ENCODE results near the gene CDC34. TPM values are rescaled to one million over a fixed set of nuclear protein-coding genes. Genes with fewer than 3 reads are reported as not detected.

The CDC34 gene
- polyA plus RNA-seq, 2 of the 4 experiments (the other 2 are of a cell fraction), result 37.4 to 62.6 TPM

DNA sequence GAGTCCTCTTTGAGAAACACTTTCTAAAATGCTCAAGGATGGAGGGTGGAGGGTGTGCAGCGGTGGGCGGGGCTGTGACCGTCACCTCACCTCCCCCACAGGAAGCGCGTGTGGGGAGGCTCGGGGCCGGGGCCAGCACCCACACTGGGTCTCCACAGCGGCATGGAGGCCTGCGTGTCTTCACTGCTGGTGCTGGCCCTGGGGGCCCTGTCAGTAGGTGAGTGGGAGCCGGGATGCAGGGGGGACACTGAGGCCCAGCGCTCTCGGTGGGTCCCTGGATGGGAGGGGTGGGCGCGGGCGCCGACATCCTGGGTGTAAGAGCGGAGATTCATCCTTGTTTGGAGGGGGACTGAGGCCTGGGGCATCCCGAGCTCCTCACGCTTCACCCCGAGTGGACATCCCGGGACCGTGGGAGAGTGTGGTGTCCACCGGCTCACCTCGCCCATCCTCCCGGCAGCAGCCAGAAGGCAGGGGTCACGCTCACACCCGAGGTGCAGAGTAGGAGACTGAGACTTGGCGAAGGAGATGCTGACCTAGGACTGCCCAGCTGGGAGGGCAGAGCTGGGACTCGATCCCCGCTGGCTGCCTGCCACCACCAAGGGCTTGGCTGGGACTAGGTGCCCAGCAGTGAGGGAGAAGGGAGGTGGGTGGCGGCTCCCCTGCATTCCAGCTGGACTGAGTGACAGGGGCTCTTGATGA lies 12.5 kb downstream of the CDC34 start, which contains the start of gene GZMM:
Gene GZMM, plus strand, starts transcription at position 144 of the 699 bp plus-strand sequence. Its CDS starts 19 bp downstream, at position 163.
- 78% methylated on average over 12 of the region's 31 CpGs for WGBS (ENCODE audit: missing lambda C conversion rate)
- FAIRE-seq, result no peak
- ChIA-PET CTCF (interaction anchor here (0.6 to 0.7 kb wide), 2 partner anchors 11 to 17 kb away, joined by 3 read pairs; no protein-coding TSS in a partner anchor), POLR2A (no interaction called here)
- H3K4me2 ChIP-seq, result no peak within 1 kb of the TSS
- no peaks in the 10 kb centered on the region for H3K9me3 ChIP-seq
- TF ChIP-seq, protein P1, sequence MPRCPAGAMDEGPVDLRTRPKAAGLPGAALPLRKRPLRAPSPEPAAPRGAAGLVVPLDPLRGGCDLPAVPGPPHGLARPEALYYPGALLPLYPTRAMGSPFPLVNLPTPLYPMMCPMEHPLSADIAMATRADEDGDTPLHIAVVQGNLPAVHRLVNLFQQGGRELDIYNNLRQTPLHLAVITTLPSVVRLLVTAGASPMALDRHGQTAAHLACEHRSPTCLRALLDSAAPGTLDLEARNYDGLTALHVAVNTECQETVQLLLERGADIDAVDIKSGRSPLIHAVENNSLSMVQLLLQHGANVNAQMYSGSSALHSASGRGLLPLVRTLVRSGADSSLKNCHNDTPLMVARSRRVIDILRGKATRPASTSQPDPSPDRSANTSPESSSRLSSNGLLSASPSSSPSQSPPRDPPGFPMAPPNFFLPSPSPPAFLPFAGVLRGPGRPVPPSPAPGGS (IDR thresholded peaks at IDR 0.05), result no peak
- no peak for TF ChIP-seq SREBF2 (IDR thresholded peaks at IDR 0.05)
- no peak for TF ChIP-seq TP53 (CRISPR knock-in tag; IDR thresholded peaks at IDR 0.05)
- TF ChIP-seq MAFK (IDR thresholded peaks at IDR 0.05; ENCODE audit: partially characterized antibody), result no peak
- TF ChIP-seq POLR2AphosphoS2 (conservative IDR thresholded peaks at IDR 0.05; ENCODE audit: low read length), result no peak
- no peak within 1 kb of the TSS for H3K27ac ChIP-seq
- no peak within 1 kb of the TSS for H3K4me3 ChIP-seq
- DNase-seq (ENCODE audit: low read depth in 1 of 2, low spot score in 1 of 2), result no peak
- ATAC-seq, result peak in 1 of 2 experiments; percentile 15; a peak in 3 of 6 replicates
- H3K4me1 ChIP-seq, result no peaks in the 10 kb centered on the region

DNA sequence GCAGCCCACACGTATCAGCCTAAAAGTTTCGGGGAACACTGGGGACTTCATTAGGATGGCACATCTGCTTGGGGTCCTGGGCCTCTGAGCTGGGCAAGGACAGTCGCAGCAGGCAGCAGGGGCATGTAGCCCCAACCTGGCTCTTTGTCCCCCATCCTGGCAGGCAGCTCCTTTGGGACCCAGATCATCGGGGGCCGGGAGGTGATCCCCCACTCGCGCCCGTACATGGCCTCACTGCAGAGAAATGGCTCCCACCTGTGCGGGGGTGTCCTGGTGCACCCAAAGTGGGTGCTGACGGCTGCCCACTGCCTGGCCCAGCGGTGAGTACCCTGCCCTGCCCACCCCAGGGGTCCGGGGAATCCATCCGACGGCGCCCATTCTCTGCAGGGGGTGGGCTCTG lies 15.6 kb downstream of the CDC34 start:
- H3K9me3 ChIP-seq, result no peaks in the 10 kb centered on the region
- no peak overlapping the region for H3K27ac ChIP-seq
- no peak overlapping the region for H3K4me3 ChIP-seq
- ChIA-PET POLR2A (interaction anchor here (0.7 kb wide), 1 partner anchor 8 kb away, joined by 5 read pairs; no protein-coding TSS in a partner anchor), CTCF (no interaction called here)
- H3K4me2 ChIP-seq, result no peak overlapping the region
- no peak for TF ChIP-seq PHF8 (IDR thresholded peaks at IDR 0.05; ENCODE audit: borderline replicate concordance, low read depth)
- no peak for TF ChIP-seq ZNF302 (CRISPR knock-in tag; IDR thresholded peaks at IDR 0.05)
- TF ChIP-seq, protein P2, sequence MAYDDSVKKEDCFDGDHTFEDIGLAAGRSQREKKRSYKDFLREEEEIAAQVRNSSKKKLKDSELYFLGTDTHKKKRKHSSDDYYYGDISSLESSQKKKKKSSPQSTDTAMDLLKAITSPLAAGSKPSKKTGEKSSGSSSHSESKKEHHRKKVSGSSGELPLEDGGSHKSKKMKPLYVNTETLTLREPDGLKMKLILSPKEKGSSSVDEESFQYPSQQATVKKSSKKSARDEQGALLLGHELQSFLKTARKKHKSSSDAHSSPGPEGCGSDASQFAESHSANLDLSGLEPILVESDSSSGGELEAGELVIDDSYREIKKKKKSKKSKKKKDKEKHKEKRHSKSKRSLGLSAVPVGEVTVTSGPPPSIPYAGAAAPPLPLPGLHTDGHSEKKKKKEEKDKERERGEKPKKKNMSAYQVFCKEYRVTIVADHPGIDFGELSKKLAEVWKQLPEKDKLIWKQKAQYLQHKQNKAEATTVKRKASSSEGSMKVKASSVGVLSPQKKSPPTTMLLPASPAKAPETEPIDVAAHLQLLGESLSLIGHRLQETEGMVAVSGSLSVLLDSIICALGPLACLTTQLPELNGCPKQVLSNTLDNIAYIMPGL (CRISPR knock-in tag; IDR thresholded peaks at IDR 0.05; ENCODE audit: borderline replicate concordance), result no peak
- no peak for TF ChIP-seq RFX5 (IDR thresholded peaks at IDR 0.05)
- TF ChIP-seq, protein P3, sequence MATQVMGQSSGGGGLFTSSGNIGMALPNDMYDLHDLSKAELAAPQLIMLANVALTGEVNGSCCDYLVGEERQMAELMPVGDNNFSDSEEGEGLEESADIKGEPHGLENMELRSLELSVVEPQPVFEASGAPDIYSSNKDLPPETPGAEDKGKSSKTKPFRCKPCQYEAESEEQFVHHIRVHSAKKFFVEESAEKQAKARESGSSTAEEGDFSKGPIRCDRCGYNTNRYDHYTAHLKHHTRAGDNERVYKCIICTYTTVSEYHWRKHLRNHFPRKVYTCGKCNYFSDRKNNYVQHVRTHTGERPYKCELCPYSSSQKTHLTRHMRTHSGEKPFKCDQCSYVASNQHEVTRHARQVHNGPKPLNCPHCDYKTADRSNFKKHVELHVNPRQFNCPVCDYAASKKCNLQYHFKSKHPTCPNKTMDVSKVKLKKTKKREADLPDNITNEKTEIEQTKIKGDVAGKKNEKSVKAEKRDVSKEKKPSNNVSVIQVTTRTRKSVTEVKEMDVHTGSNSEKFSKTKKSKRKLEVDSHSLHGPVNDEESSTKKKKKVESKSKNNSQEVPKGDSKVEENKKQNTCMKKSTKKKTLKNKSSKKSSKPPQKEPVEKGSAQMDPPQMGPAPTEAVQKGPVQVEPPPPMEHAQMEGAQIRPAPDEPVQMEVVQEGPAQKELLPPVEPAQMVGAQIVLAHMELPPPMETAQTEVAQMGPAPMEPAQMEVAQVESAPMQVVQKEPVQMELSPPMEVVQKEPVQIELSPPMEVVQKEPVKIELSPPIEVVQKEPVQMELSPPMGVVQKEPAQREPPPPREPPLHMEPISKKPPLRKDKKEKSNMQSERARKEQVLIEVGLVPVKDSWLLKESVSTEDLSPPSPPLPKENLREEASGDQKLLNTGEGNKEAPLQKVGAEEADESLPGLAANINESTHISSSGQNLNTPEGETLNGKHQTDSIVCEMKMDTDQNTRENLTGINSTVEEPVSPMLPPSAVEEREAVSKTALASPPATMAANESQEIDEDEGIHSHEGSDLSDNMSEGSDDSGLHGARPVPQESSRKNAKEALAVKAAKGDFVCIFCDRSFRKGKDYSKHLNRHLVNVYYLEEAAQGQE (IDR thresholded peaks at IDR 0.05), result no peak
- TF ChIP-seq ZFP36 (IDR thresholded peaks at IDR 0.05; ENCODE audit: borderline replicate concordance, partially characterized antibody), result no peak
- DNase-seq (ENCODE audit: low read depth in 1 of 2, low spot score in 1 of 2) (no peak), ATAC-seq (no peak), FAIRE-seq (no peak)
- peaks cover 10% of the 10 kb centered on the region for H3K4me1 ChIP-seq
- 93% methylated on average over 3 of the region's 15 CpGs for WGBS (ENCODE audit: missing lambda C conversion rate)

DNA sequence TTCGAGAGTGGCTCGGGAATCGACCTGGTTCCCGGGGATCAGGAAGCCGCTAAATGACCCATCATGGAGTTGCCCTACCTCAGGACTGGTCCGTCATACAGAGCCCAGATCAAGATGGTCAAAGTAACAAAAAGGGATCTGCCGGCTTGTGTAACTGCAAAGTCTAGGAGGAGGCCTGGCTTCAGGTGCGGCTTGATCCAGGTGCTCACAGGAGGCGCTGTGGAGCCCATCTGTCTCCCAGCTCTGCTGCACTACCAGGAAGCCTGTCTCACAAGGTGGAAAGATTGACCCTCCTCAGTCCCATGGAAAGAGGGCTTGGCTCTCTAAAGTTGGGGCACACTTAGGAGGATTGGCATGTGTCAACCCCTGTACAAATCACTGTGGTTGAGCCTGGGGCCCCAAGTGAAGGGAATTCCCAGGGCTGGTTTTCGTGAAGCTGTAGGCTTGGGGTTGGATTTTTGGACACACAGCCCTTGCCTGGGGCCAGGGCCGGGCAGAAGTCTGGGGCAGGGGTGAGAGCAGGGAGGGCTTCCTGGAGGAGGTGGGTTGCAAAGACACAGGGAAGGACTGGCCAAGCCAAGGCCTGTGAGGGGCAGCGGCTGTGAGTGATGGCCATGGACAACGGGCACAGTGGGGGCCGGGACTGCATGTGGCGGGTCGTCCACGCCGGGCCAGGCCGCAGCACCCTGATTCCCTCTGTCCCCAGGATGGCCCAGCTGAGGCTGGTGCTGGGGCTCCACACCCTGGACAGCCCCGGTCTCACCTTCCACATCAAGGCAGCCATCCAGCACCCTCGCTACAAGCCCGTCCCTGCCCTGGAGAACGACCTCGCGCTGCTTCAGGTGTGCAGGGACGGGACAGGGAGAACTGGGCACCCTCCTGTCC lies 16.5 kb downstream of the CDC34 start:
- 86% methylated on average over 12 of the region's 26 CpGs for WGBS (ENCODE audit: missing lambda C conversion rate)
- Histone ChIP-seq H3K4me2 (no peak overlapping the region), H3K27ac (no peak overlapping the region), H3K4me3 (no peak overlapping the region), H3K4me1 (peaks cover 10% of the 10 kb centered on the region), H3K9me3 (no peaks in the 10 kb centered on the region)
- TF ChIP-seq, protein P4, sequence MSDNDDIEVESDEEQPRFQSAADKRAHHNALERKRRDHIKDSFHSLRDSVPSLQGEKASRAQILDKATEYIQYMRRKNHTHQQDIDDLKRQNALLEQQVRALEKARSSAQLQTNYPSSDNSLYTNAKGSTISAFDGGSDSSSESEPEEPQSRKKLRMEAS (IDR thresholded peaks at IDR 0.05), result no peak
- TF ChIP-seq ZFP36 (IDR thresholded peaks at IDR 0.05; ENCODE audit: borderline replicate concordance, partially characterized antibody), result peak; percentile 75
- FAIRE-seq (no peak), DNase-seq (ENCODE audit: low read depth in 1 of 2, low spot score in 1 of 2) (no peak), ATAC-seq (peak in 1 of 2 experiments; percentile 7; a peak in 1 of 6 replicates)
- ChIA-PET CTCF (no interaction called here), POLR2A (no interaction called here)
